HG03095 (cell line): ENCODE data around the gene PCDHGA3.
A peak's percentile ranks its signal among the peaks of the same experiment; 100 is the strongest.
"Not testable (repeated sequence)": the region's sequence is repeated elsewhere in the genome, so short reads cannot be mapped to it uniquely, and the experiment has no call there.

Experiments used
- ATAC-seq: cut with Tn5 transposase; IDR thresholded peaks from one replicate; pipeline ENCODE4 v1.9.1; 2021; ENCODE audit warnings: moderate library complexity; ENCODE audit not compliant: unreplicated experiment

PCDHGA3 gene

DNA sequence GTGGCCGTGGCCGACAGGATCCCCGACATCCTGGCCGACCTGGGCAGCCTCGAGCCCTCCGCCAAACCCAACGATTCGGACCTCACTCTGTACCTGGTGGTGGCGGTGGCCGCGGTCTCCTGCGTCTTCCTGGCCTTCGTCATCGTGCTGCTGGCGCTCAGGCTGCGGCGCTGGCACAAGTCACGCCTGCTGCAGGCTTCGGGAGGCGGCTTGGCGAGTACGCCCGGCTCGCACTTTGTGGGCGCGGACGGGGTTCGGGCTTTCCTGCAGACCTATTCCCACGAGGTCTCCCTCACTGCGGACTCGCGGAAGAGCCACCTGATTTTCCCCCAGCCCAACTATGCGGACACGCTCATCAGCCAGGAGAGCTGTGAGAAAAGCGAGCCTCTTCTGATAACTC is 2.4 kb downstream of the PCDHGA3 start:
- ATAC-seq, result not testable (repeated sequence)

DNA sequence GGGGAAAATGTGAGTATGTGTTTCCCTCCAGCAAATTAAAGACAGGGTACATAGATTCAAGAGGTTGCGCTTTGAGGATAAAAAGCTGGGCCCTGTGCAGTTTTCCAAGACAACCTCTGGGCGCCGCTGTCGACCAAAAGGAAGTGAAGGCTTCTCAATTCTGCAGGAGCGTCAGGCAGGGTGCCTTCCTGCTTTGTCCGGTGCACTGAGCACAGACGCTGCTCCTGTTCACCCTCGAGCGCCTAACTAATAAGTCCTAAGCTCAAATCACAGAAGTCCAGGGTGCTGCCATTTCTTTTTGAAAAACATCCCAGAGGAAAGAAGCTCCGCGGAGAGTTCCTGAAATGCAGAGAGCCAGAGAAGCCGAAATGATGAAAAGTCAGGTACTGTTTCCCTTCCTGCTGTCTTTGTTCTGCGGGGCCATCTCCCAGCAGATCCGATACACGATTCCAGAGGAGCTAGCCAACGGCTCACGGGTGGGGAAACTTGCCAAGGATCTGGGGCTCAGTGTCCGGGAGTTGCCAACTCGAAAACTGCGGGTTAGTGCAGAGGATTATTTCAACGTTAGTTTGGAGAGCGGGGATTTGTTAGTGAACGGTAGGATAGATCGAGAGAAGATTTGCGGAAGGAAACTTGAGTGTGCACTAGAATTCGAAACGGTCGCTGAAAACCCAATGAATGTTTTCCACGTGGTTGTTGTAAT is 6.4 kb downstream of the PCDHGA3 start, which contains the start of gene PCDHGB1:
TSS of gene PCDHGB1 (plus strand) at position 183 of the 703 bp plus-strand sequence. CDS start at position 345, 162 bp downstream.
- peak; percentile 89 for ATAC-seq

DNA sequence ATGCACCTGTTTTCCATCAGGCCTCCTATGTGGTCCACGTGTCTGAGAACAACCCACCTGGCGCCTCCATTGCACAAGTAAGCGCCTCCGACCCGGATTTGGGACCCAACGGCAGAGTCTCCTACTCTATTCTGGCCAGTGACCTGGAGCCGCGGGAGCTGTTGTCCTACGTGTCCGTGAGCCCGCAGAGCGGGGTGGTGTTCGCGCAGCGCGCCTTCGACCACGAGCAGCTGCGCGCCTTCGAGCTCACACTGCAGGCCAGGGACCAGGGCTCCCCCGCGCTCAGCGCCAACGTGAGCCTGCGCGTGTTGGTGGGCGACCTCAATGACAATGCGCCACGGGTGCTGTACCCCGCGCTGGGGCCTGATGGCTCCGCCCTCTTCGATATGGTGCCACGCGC is 8.0 kb downstream of the PCDHGA3 start:
- ATAC-seq, result no peak

DNA sequence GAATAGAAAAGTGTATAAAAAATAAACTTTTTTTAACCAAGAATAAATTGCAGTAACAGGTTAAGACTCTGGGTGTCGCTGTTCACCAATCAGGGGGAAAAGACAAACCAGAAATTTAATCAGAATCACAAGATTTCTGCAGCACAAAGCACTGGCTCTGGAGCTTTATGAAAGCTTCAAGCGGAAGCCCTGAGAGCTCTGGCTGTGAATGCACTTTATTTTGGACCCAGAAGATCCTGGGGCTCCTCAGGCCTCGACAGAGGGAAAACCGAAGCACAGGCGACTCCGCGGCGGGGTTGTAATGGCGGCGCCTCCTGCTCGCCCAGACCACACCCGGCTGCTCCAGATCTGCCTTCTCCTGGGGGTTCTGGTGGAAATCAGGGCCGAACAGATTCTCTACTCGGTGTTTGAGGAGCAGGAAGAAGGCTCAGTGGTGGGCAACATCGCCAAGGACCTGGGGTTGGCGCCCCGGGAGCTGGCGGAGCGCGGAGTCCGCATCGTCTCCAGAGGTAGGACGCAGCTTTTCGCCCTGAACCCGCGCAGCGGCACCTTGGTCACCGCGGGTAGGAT is 11.4 kb downstream of the PCDHGA3 start, which contains the start of gene PCDHGA4:
TSS of gene PCDHGA4 (plus strand) at position 122 of the 570 bp plus-strand sequence. CDS start at position 209, 87 bp downstream.
- ATAC-seq, result no peak

DNA sequence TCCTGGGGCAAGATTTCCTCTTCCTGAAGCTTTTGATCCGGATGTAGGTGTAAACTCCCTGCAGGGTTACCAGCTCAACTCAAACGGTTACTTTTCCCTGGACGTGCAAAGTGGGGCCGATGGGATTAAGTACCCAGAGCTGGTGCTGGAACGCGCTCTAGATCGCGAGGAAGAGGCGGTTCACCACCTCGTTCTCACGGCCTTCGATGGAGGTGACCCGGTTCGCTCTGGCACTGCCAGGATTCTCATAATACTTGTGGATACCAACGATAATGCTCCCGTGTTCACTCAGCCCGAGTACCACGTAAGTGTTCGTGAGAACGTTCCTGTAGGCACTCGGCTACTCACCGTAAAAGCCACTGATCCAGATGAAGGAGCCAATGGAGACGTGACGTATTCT is 12.0 kb downstream of the PCDHGA3 start:
- ATAC-seq, result no peak

DNA sequence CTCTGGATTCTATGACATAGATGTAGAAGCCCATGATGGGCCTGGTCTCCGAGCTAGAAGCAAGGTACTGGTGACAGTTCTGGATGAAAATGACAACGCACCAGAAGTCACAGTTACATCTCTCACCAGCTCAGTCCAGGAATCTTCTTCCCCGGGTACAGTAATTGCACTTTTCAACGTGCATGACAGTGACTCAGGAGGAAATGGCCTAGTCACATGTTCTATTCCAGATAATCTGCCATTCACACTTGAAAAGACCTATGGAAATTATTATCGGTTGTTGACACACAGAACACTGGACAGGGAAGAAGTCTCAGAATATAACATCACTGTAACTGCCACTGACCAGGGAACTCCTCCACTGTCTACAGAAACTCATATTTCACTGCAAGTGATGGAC is 12.5 kb downstream of the PCDHGA3 start:
- ATAC-seq, result no peak

DNA sequence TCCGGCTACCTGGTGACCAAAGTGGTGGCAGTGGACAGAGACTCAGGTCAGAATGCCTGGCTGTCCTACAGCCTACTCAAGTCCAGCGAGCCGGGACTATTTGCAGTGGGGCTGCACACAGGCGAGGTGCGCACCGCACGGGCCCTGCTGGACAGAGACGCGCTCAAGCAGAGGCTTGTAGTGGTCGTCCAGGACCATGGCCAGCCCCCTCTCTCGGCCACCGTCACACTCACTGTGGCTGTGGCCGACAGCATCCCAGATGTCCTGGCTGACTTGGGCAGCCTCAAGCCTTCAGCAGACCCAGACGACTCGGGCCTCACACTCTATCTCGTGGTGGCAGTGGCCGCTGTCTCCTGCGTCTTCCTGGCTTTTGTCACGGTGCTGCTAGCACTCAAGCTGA is 13.3 kb downstream of the PCDHGA3 start:
- ATAC-seq, result no peak

DNA sequence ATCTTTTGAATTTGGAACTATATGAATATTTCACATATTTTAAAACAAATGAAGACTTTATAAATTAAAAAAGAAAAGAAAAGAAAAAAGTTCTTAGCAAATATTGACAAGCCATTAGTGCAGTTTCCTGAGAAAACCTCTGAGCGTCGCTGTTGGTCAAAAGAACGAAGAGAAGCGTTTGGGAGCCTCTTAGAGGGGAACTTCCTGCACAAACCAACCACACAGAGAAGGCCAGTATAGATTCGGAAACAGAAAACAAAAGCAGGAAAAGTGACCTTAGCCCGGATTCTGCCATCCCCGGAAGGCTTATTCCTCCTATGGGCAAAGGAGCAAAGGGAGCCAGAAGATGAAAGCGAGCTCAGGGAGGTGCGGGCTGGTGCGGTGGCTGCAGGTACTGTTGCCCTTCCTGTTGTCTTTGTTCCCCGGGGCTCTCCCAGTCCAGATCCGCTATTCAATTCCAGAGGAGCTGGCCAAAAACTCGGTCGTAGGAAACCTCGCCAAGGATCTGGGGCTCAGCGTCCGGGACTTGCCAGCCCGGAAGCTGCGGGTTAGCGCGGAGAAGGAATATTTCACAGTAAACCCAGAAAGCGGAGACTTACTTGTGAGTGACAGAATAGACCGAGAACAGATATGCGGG is 16.3 kb downstream of the PCDHGA3 start, which contains the start of gene PCDHGB2:
TSS of gene PCDHGB2 (plus strand) at position 205 of the 637 bp plus-strand sequence. CDS start at position 347, 142 bp downstream.
- no peak for ATAC-seq

DNA sequence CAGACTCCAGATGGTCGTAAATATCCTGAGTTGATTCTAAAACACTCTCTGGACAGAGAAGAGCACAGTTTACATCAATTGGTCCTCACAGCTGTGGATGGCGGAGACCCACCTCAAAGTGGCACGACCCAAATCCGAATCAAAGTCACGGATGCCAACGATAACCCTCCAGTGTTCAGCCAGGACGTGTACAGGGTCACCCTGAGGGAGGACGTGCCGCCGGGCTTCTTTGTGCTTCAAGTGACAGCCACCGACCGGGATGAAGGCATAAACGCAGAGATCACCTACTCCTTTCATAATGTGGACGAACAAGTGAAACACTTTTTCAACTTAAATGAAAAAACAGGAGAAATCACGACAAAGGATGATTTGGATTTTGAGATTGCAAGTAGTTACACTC is 17.1 kb downstream of the PCDHGA3 start:
- ATAC-seq, result no peak

DNA sequence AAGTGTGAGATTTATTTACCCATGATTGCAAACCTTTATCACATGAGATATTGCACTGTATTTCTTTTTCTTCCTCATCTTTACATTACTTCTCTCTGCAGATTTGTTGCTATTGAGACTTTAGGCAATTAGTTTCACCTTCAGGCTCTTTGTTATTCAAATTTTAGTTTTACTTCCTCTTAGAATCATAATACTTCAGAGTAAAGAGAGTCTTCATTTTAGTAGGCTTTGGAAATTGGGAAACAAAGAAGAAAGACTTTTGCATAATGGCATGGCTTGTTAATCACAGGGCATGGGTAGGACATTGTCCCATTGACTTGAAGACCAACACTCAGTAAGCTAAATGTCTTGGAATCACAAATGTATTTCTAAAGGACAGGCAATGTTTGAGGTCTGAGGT is 19.1 kb downstream of the PCDHGA3 start:
- ATAC-seq, result no peak

DNA sequence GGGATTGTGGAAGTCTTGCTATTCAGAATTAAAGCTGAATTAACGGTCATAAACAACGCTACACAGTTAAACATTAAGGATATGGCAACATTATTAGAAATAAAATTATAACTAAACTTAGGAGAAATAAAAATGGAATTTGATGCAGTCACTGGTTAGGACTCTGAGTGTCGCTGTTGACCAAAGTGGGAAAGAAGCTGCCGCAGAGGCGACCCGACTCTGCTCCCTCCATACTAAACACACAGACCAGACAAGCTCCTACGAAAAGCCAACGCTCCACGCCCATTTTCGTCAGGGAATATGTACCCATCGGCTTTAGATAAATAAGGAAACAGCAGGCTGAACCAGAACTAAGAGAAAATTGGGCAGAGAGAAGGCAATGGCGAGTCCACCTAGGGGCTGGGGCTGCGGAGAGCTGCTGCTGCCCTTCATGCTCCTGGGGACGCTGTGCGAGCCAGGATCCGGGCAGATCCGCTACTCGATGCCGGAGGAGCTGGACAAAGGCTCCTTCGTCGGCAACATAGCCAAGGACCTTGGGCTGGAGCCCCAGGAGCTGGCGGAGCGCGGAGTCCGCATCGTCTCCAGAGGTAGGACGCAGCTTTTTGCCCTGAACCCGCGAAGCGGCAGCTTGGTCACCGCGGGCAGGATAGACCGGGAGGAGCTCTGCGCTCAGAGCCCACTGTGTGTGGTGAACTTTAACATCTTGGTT is 20.5 kb downstream of the PCDHGA3 start, which contains the start of gene PCDHGA5:
TSS of gene PCDHGA5 (plus strand) at position 211 of the 709 bp plus-strand sequence. CDS start at position 380, 169 bp downstream.
- no peak for ATAC-seq

DNA sequence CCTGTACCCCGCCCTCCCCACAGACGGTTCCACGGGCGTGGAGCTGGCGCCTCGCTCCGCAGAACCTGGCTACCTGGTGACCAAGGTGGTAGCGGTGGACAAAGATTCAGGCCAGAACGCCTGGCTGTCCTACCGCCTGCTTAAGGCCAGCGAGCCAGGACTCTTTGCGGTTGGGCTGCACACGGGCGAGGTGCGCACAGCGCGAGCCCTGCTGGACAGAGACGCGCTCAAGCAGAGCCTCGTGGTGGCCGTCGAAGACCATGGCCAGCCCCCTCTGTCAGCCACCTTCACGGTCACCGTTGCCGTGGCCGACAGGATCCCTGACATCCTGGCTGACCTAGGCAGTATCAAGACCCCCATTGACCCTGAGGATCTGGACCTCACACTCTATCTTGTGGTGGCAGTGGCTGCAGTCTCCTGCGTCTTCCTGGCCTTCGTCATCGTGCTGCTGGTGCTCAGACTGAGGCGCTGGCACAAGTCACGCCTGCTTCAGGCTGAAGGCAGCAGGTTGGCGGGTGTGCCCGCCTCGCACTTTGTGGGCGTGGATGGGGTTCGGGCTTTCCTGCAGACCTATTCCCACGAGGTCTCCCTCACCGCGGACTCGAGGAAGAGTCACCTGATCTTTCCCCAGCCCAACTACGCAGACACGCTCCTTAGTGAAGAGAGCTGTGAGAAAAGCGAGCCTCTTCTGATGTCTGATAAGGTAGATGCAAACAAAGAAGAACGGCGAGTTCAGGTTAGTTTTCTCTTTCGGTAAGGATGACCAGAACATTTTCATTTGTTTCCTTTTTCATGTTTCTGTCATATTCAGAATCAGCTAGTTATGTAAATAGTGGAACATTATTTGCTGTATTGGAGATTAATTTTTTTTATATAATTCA is 22.6 kb downstream of the PCDHGA3 start:
- no peak for ATAC-seq

DNA sequence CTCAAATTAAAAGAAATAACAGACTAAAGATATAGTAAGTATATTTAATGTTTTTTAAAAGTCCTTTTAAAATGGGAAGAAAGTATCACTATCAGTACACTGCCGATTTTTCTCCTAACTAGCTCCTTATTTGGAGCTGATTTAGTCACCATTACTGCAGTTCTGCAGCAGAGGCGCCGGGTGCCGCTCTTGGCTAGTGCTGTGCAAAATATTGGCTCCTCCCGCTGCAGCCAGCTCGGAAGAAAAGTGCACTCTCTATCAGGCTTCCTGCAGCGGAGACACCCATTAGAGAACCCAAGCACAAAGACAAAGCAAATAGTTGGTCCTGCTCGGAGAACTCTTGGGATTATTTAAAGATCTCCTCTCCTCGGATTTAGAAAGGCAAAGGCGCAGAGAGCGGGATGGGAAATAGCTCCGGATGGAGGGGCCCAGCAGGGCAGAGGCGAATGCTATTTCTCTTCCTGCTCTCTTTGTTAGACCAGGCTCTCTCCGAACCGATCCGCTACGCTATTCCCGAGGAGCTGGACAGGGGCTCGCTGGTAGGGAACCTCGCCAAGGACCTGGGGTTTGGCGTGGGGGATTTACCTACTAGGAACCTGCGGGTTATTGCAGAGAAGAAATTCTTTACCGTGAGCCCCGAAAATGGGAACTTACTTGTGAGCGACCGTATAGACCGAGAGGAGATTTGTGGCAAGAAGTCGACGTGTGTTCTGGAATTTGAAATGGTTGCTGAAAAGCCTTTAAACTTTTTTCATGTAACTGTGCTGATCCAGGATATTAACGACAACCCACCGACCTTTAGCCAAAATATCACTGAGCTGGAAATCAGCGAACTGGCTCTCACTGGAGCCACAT is 26.6 kb downstream of the PCDHGA3 start, which contains the start of gene PCDHGB3:
TSS of gene PCDHGB3 (plus strand) at position 249 of the 855 bp plus-strand sequence. CDS start at position 402, 153 bp downstream.
- ATAC-seq, result peak; percentile 99

DNA sequence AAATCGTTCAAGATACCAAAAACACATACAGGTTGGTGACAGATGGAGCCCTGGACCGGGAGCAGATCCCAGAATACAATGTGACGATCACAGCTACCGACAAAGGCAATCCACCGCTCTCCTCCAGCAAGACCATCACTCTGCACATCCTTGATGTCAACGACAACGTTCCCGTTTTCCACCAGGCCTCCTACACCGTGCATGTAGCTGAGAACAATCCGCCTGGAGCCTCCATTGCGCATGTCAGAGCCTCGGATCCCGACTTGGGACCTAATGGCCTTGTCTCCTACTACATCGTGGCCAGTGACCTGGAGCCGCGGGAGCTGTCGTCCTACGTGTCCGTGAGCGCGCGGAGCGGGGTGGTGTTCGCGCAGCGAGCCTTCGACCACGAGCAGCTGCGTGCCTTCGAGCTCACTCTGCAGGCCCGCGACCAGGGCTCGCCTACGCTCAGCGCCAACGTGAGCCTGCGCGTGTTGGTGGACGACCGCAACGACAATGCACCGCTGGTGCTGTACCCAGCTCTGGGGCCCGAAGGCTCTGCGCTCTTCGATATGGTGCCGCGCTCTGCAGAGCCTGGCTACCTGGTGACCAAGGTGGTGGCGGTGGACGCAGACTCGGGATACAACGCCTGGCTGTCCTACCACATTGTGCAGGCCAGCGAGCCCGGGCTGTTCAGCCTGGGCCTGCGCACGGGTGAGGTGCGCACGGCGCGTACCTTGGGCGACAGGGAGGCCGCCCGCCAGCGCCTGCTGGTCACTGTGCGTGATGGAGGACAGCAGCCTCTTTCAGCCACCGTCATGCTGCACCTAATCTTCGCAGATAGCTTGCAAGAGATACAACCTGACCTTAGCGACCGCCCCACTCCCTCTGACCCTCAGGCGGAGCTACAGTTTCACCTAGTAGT is 28.2 kb downstream of the PCDHGA3 start:
- no peak for ATAC-seq

DNA sequence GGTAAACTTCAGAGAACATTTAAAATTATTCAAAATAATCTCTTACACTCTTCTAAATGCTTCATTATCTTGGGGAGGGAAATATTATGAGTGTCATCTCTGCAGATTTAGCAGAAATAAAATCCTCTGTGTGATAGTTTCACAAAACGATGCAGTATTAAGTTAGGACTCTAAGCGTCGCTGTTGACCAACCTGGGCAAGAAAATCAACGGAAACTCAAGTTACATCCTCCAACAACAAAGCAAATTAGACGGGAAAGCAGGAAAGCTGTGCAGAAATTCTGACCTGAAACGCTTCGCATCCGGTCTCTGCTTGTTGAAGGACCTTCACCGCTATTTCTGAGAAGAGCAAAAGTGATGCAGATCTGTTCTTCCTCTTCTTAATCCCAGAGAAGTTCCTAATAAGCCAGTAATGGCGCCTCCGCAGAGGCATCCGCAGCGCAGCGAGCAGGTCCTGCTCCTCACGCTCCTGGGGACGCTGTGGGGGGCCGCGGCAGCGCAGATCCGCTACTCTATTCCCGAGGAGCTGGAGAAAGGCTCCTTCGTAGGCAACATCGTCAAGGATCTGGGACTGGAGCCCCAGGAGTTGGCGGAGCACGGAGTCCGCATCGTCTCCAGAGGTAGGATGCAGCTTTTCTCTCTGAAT is 30.2 kb downstream of the PCDHGA3 start, which contains the start of gene PCDHGA6:
TSS of gene PCDHGA6 (plus strand) at position 219 of the 645 bp plus-strand sequence. CDS start at position 412, 193 bp downstream.
- no peak for ATAC-seq

DNA sequence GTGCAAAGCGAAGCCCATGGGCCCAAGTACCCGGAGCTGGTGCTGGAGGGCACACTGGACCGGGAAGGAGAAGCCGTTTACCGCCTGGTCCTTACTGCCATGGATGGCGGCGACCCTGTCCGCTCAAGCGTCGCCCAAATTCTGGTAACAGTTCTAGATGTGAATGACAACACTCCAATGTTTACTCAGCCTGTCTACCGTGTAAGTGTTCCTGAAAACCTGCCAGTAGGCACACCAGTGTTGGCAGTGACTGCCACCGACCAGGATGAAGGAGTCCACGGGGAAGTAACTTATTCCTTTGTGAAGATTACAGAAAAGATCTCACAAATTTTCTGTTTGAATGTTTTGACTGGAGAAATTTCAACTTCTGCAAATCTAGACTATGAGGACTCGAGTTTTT is 31.0 kb downstream of the PCDHGA3 start:
- no peak for ATAC-seq

DNA sequence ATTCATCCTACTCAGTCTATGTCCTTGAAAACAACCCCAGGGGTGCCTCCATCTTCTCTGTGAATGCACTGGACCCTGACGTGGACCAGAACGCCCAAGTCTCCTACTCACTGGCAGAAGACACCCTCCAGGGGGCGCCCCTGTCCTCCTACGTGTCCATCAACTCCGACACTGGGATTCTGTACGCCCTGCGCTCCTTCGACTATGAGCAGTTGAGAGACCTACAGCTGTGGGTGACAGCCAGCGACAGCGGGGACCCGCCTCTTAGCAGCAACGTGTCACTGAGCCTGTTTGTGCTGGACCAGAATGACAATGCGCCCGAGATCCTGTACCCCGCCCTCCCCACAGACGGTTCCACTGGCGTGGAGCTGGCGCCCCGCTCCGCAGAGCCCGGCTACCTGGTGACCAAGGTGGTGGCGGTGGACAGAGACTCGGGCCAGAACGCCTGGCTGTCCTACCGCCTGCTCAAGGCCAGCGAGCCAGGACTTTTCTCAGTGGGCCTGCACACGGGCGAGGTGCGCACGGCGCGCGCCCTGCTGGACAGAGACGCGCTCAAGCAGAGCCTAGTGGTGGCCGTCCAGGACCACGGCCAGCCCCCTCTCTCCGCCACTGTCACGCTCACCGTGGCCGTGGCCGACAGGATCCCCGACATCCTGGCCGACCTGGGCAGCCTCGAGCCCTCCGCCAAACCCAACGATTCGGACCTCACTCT is 32.0 kb downstream of the PCDHGA3 start:
- ATAC-seq, result not testable (repeated sequence)
